Melanocyte of skin (primary cell): ENCODE data around the gene ZNF215. TPM values are rescaled to one million over a fixed set of nuclear protein-coding genes. Genes with fewer than 3 reads are reported as not detected.

Source experiments
- total RNA-seq, 2 donors: library from RNA; depleted of rRNA; stranded (reverse); fragments of >200 nt; gene quantifications; 2 replicates each; pipeline ENCODE4 v1.2.3, GENCODE V29; 2012

ZNF215 gene
- 1 to 10 TPM; 4.5 to 7.7 TPM for total RNA-seq

GRCh38 chr11:6926208-6927029, at the start of gene ZNF215:
ZNF215 (plus strand) TSS chr11:6926426; CDS start chr11:6932273, 5,847 bp downstream.

GRCh38 chr11:6892400-6892799, 33.8 kb upstream of the ZNF215 start, which contains the start of gene OR2D2:
OR2D2 (minus strand) TSS chr11:6892500; CDS start chr11:6892500, 0 bp downstream.

GRCh38 chr11:6920702-6921101, 5.5 kb upstream of the ZNF215 start, which contains the start of gene OR2D3:
OR2D3 (plus strand) TSS chr11:6921002; CDS start chr11:6921002, 0 bp downstream.

Other genes starting within 250 kb of the ZNF215 start
- 10 to 100 TPM; 37.9 to 84.6 TPM for gene MRPL17, start 243.1 kb upstream of the ZNF215 start, total RNA-seq
- gene OR2AG2, start 154.4 kb upstream of the ZNF215 start, total RNA-seq = under 1 TPM; 0.34 to 1.00 TPM
- not detected for gene OR2AG1, start 143.4 kb upstream of the ZNF215 start, total RNA-seq
- gene OR6A2, start 126.7 kb upstream of the ZNF215 start, total RNA-seq = under 1 TPM; 0.33 to 0.69 TPM
- gene OR10A5, start 80.7 kb upstream of the ZNF215 start, total RNA-seq = not detected
- not detected for gene OR10A2, start 63.4 kb upstream of the ZNF215 start, total RNA-seq
- gene OR10A4, start 49.8 kb upstream of the ZNF215 start, total RNA-seq = not detected
- under 1 TPM; 0.69 to 1.00 TPM for gene OR2D2, start 33.9 kb upstream of the ZNF215 start, total RNA-seq
- not detected for gene OR2D3, start 5.4 kb upstream of the ZNF215 start, total RNA-seq
- 1 to 10 TPM; 2.0 to 2.1 TPM for gene ZNF214, start 93.9 kb downstream of the ZNF215 start, total RNA-seq
- under 1 TPM; under 0.01 to 0.34 TPM for gene NLRP14, start 94.1 kb downstream of the ZNF215 start, total RNA-seq
- gene RBMXL2, start 162.6 kb downstream of the ZNF215 start, total RNA-seq = not detected